Astrocyte of the cerebellum (primary cell): ENCODE results near the gene LIPG.

Experiments used
- DNase-seq: peaks from one replicate; pipeline ENCODE4 v3.0.0-alpha.2; 2011; ENCODE audit warnings: low read depth
- H3K4me3 ChIP-seq: 2 replicates; pipeline ENCODE4 v1.5.1; 2011; ENCODE audit warnings: mild to moderate bottlenecking, low read depth, low read length, moderate library complexity
- CTCF ChIP-seq: IDR thresholded peaks from 2 replicates; pipeline ENCODE4 v1.5.1; 2012; ENCODE audit warnings: low read length, low read depth, moderate library complexity, mild to moderate bottlenecking; ENCODE audit errors: missing control alignments
- in situ Hi-C: cut with HindIII; loops from 2 replicates; pipeline ENCODE4 v1.10.0; 2017; ENCODE audit warnings: low sequenced_read_pairs

The LIPG gene

GRCh38 chr18:49529596-49529995, 32.3 kb upstream of the LIPG start:
- in situ Hi-C loops, result no loop called here
- no peak overlapping the region for H3K4me3 ChIP-seq
- no peak for TF ChIP-seq CTCF
- DNase-seq, result no peak

DNA sequence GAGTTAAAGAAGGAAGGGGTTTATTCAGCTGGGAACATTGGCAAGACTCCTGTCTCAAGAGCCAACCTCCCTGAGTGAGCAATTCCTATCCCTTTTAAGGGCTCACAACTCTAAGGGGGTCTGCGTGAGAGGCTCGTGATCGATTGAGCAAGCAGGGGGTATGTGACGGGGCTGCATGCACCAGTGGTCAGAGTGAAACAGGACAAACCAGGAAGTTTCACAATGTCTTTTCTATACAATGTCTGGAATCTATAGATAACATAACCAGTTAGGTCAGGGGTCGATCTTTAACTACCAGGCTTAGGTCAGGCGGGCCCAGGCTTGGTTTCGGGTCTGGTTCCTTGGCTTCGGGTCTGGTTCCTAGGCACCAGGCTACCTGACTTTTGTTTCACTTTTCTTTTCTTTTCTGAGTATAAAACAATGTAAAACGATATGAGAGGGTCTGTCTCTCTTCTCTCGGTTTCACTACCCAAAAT, 30.1 kb upstream of the LIPG start:
- no peak overlapping the region for H3K4me3 ChIP-seq
- DNase-seq, result no peak
- TF ChIP-seq CTCF, result no peak
- in situ Hi-C loops, result no loop called here

- no peak for DNase-seq
- in situ Hi-C loops, result no loop called here
- no peak overlapping the region for H3K4me3 ChIP-seq
- no peak for TF ChIP-seq CTCF
These were observed 26.8 kb upstream of the LIPG start for GRCh38 chr18:49534846-49535601.

DNA sequence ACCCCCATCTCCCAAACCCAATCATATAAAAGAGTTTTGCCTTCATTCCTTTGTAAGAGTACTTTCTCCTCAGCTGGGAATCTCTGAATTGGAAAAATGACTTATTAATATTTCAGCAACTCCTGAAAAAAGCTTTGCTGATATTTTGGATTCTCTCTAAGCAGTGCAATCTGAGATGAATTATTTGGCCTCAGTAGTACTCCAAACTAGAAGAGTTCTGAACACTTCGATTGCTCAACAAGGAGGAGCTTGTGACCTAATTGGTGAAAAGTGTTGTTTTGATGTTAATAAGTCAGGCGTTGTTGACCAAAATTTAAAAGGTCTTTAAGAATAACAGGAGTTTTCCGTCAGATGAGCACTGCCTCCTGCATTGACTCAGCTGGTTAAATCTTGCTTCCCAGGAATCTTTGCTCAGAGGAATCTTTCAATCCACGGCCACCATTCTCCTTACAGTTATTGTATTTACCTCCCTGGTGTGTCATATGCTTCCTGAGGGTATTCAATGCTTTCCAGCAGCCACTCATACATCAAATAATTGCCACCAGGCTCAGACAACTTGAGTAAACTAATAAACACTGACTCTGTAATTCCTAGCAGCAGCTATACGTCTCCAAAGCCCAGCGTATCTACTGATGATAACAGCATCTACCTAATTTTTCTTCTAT, 24.5 kb upstream of the LIPG start:
- in situ Hi-C loops, result no loop called here
- DNase-seq, result no peak
- no peak overlapping the region for H3K4me3 ChIP-seq
- no peak for TF ChIP-seq CTCF

DNA sequence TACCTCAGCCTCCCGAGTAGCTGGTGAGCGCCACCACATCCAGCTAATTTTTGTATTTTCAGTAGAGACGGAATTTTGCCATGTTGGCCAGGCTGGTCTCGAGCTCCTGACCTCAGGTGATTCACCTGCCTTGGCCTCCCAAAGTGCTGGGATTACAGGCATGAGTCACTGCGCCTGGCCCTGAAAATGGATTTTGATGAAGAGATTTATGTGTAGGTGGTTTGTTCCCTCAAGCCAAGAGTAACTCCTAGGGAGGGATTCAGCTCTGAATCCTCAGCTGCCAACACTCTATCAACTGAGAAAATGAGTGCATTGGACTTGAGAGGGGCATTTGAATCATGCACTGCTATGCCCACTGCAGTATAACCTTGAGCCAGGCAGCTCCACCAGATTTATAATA, 17.5 kb upstream of the LIPG start:
- no peak for DNase-seq
- H3K4me3 ChIP-seq, result no peak overlapping the region
- in situ Hi-C loops, result no loop called here
- TF ChIP-seq CTCF, result no peak

DNA sequence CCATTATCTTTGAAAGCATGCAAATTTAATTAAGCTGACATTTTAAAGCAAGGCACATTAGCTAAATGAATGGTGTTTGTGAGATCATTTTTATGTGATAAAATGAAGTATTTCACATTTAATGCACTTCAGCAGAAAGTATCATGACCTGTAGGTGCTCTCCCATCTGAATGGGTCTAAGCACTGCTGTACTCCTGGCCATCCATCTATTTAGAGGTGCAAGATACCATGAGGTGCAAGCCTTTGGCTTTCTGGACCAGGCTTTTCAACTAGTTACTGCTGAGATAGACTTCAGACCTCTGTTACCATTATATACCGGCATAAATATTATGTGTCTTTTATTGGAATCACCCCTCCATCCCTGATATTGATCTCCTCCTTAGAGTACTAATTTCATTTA, 15.6 kb upstream of the LIPG start:
- in situ Hi-C loops, result no loop called here
- no peak for TF ChIP-seq CTCF
- H3K4me3 ChIP-seq, result no peak overlapping the region
- DNase-seq, result no peak
